ENCODE measurements around the gene PRUNE2.

GRCh38 chr9:76895186-76895585, 10.7 kb downstream of the PRUNE2 start:
- no peak for TF ChIP-seq CTCF (IDR thresholded peaks at IDR 0.05)
- TF ChIP-seq POLR2A (IDR thresholded peaks at IDR 0.05): no peak
